ENCODE measurements around the gene FPR1. TPM values are rescaled to one million over a fixed set of nuclear protein-coding genes. Genes with fewer than 3 reads are reported as not detected.

Gene FPR1
- total RNA-seq: not detected in 2 replicates

GRCh38 chr19:51751655-51752054, at the start of gene FPR1:
Gene FPR1, minus strand, starts transcription at chr19:51751878. Its CDS starts 4,884 bp downstream, at chr19:51746994.

GRCh38 chr19:51794885-51795490, 43.3 kb upstream of the FPR1 start, which contains the start of gene FPR3:
Gene FPR3, plus strand, starts transcription at chr19:51795157. Its CDS starts 28,592 bp downstream, at chr19:51823749.

GRCh38 chr19:51760697-51761356, 9.1 kb upstream of the FPR1 start, which contains the start of gene FPR2:
Gene FPR2, plus strand, starts transcription at chr19:51761180. Its CDS starts 7,479 bp downstream, at chr19:51768659.

Other genes starting within 250 kb of the FPR1 start
- not detected in 2 replicates for gene SIGLEC6, start 220.2 kb downstream of the FPR1 start, total RNA-seq
- 2.6 and 7.4 TPM in 2 replicates for gene ZNF175, start 180.6 kb downstream of the FPR1 start, total RNA-seq
- not detected in 2 replicates for gene SIGLEC5, start 121.5 kb downstream of the FPR1 start, total RNA-seq
- 0.13 TPM in 1 of 2 replicates, not detected in the other for gene SIGLEC14, start 105.1 kb downstream of the FPR1 start, total RNA-seq
- 4.7 and 8.5 TPM in 2 replicates for gene SPACA6, start 58.5 kb downstream of the FPR1 start, total RNA-seq
- gene HAS1, start 27.9 kb downstream of the FPR1 start, total RNA-seq: not detected in 2 replicates
- gene FPR2, start 9.3 kb upstream of the FPR1 start, total RNA-seq: not detected in 2 replicates
- gene FPR3, start 43.3 kb upstream of the FPR1 start, total RNA-seq: not detected in 2 replicates
- 1.6 and 6.9 TPM in 2 replicates for gene ZNF577, start 136.1 kb upstream of the FPR1 start, total RNA-seq
- gene ZNF649, start 153.1 kb upstream of the FPR1 start, total RNA-seq: 4.4 and 11.0 TPM in 2 replicates
- 5.3 and 14.6 TPM in 2 replicates for gene ZNF613, start 175.6 kb upstream of the FPR1 start, total RNA-seq
- gene ZNF350, start 235.0 kb upstream of the FPR1 start, total RNA-seq: 6.2 and 11.2 TPM in 2 replicates

Measured in bladder microvascular endothelial cell (primary cell).